Stimulated activated CD4-positive, alpha-beta T cell treated with anti-CD3 and anti-CD28 coated beads, Interleukin-12 subunit alpha, Interleukin-12 subunit beta, amount 100 ng/mL, for 48 hours (primary cell): ENCODE results near the gene KL.
A peak's percentile ranks its signal among the peaks of the same experiment; 100 is the strongest.

Experiments
- DNase-seq, 3 donors: peaks; one replicate each; pipeline ENCODE4 v3.0.0-alpha.2; 2020; ENCODE audit warnings: low read depth in 2 of 3, low spot score in 1 of 3

Gene KL

DNA sequence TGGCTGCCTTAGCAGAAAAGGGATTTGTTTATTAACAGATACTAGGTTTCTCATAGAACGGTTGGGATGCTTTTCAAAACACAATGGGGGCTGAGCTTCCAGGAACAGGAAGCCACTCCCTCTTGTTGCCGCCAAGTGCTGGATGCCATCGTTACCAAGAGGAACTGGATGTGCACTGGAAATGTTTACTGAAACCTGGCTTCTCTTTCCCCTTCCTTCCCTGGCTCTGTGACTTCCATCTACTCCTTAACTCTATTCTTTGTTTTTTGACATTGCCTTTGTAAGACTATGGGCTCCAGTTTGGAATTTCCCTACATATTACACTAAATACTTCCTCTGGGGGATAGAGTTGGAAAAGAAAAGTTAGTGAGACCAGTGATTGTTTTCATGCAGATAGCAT is 11.7 kb upstream of the KL start:
- DNase-seq = no peak

DNA sequence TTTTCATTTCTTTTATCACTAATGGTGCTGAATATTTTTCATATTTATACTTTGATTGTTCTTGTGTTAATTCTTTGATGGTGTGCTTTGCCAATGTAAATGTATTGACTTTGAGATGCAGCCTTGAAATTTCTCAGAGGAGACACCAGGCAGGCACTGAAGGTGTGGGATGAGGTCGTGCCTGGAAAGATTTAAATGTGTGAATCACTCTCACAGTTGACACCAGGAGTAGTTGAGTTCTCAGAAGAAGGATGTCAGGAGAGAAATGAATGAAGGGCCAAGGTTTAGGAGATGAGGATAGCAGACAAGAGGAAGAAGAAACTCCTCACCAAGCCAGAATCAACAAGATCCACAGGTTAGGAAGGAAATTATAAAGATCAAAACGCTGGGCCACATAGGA is 10.1 kb upstream of the KL start:
- DNase-seq = no peak

DNA sequence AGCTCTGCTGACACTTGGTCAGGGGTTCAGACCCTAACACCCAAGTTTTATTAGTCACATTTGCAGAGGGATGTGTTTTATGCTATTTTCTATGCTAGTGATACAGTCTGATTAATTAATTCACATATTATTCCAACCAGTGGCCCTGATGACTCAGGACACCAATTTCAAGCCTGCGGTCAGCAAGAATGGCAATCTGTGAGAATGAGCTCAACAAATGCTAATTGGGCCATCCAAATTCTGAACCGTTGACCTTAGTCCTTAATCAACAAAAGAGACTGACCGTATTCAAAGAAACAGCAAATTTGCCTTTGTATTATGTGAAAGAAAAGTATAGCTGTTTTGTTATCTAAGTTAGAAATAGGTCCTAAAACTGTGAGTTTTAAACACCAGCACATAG is 9.6 kb upstream of the KL start:
- DNase-seq = no peak

DNA sequence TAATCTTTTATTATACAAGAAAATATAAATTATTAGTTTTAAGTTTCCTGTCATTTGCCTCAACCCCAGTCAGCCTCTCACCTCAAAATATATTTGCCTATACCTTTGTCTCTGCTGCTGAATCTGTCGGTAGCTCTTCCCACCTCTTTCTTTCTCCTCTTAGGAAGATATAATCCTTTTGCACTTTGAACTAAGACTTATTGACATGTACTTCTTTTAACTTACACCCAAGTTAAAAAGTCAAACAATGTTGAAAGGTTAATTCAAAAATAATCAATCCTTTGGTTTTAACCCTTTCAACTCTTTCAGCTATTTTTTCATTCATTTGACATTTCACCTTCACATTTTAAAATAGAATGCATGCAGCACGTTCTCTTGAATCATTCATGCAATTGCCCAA is 9.0 kb upstream of the KL start:
- no peak for DNase-seq

DNA sequence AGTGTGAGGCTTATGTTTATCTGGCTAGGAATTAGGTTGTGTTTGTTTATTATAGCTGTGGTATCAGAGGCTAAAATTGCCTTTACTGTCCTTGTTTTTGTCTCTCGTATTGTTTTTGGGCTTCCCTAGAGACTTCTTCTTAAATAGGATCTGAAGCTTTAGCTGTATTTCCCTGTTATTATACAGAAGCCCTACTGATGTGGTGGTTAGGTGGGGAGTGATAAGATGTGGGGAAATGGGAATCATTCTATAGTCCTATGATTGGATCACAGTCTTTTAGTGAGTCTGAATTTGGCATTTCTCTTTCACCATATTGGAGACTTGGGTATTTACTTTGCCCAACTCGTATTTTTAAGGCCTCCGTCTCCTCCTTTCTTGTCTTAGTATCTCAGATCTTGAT is 8.3 kb upstream of the KL start:
- no peak for DNase-seq

DNA sequence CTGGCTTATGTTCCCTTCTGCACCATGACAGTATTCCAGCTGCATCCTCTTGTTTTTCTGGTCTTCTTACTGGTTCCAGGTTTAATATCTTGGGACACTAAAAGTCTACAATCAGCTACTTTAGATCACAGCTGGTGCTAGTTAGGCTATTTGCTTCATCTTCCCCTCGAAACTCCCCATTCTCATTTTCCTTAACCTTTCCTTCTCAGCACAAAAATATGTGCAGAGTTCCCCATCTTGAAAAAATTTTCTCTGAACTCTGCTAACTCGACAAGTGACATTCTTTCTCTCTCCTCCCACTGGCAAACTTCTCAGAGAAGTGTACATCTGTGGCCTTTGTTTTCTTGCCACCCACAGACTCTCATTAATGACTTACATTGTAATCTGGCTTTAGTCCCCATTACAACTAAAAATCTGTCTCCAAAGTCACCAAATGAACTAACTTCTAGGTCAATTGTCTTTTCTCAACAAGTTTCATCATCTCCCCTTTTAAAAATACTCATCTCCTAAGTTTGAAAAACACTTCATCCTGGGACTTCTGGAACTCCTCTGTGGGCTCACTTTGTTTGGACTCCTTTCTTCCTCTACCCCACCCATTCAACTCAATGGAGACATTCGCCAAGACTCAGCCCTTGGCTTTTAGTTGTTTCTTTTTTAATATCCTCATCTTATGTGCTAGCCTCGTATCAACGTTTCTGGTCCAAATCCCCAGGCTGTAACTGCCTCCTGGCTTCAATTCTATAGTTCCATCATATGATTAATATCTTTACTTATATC is 7.1 kb upstream of the KL start:
- no peak for DNase-seq

DNA sequence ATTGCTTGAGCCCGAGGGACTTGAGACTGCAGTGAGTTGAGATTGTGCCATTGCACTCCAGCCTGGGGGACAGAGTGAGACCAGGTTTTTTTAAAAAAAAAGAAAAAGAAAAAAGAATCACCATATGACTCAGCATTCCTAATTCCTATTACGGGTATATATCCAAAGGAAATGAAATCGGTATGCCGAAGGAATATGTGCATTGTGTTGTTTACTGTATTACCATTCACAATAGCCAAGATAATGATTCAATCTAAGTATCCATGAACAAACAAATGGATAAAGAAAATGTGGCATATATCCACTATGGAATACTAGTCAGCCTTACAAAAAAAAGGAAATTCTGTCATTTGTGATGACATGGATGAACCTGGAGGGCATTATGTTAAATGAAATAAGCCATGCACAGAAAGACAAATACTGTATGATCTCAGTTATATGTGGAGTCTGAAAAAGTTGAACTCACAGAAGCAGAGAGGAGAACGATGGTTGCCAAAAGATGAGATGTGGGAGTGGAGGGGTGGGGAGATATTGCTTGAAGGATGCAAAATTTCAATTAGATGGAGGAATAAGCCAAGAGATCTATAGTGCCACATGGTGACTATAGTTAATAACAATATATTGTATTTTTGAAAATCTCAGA is 4.3 kb upstream of the KL start:
- DNase-seq = no peak

DNA sequence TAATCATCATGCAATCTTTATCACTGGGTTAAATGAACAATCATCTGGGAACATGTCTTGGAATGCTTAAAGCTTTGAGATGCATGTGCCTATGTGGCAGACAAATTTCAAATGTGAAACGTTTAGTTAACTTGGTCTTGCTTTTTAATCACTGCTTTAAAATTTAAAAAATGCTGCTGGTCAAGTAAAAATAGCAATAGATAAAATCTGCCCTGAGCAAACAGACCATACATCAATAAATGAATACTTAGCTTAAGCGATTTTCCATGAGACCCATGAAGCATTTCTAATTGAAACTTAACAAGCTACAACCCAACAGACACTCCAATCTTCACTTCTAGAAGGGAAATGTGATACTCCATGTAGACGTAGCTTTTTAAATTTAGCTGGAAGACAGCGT is 1.9 kb upstream of the KL start:
- no peak for DNase-seq

DNA sequence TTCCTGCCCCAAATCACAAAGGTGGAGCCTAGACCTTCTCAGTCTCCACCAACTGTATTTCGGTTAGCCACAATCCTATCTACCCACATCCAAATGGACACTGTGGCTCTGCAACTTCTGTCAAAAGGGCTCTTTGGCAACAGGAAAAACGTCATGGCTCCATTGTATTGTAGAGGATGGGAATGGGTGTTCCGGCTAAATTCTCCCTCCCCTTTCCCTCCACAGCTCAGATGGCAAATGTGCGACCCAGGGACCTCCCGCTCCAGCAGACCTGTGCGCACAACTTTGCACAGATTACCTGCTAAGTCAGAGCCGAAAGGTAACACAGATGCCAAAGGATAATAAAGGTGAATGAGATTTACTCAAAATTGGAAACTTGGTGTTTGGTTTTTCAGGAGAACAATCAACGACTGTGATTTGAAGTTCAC is 968 bp upstream of the KL start:
- no peak for DNase-seq

DNA sequence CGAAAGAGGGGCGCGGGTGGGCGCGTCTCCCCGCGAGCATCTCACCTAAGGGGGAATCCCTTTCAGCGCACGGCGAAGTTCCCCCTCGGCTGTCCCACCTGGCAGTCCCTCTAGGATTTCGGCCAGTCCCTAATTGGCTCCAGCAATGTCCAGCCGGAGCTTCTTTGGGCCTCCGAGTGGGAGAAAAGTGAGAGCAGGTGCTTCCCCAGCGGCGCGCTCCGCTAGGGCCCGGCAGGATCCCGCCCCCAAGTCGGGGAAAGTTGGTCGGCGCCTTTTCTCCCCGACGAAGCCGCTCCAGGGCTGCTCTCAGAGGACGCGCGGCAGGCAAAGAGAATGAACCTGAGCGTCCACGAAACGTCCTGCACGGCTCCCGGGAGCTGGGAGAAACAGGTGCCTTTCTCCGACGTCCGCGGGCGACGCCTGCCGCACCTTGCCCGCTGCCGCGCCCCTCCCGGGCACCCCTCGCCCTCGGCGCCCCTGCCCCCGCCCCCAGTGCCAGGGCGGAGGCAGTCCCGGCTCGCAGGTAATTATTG is 366 bp upstream of the KL start:
- DNase-seq = no peak

DNA sequence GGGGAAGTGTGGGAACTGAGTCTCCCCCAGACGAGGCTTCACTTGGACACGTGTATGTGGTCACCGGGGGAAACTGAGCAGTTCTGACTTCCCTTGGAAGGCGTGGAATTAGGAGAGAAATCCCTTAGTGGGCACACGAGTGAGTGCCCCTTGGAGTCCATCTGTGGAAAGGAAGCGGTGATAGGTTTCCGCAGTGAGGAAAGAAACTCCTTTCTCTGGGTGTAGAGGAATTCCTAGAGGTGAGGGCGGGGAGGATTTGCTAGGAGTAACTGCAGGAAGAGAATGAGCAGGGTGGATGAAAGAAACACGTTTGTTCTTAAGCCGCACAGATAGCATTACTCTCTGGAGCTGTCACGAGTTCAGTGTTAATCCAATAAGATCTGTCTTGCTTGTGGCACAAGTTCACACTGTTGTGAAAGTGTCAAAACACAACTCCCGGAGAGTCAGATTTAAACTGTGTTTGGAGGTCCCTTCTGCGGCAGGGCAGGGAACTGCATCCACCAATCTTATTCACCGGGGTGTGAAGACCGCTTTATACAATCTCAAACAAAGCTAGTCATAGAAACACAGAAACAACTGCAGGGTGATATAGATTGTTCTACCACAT is 1.2 kb downstream of the KL start:
- DNase-seq = peak in 2 of 3 donors; percentile 38 to 47

DNA sequence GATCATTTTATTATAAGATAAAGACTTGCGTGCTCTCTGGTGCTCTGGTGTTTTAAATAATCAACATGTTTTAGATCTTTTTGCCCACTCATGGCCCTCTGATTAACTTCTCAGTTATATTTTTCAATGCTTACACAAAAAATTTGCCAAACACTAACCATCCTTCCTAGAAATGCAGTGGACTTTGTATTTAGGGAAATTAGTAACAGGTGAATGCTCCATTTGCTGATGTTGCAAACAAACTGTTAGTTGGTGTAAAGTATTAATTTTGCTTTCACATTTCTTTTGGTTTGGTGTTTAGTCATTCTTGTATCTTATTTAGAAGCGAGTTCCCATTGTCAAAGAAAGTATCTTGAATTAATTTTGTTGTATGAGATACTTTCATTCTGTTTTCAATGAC is 2.7 kb downstream of the KL start:
- DNase-seq = no peak

DNA sequence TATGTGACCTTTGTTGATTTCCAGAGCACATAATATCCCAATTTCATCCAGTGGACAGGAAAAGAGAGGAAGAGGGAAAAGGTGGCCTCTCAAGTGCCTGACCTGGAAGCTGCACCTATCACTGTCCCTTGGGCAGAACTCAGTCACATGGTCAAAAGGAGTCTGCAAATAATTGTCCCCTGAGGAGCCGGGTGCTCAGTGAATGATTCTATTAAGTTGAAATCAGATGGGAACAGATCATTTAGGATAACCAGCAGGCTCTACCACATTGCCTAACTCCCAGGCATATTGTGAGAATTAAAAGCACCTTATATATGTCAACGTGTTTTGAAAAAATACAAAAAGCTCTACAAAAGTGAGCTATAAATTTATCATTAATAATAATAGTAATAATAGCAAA is 6.8 kb downstream of the KL start:
- no peak for DNase-seq

DNA sequence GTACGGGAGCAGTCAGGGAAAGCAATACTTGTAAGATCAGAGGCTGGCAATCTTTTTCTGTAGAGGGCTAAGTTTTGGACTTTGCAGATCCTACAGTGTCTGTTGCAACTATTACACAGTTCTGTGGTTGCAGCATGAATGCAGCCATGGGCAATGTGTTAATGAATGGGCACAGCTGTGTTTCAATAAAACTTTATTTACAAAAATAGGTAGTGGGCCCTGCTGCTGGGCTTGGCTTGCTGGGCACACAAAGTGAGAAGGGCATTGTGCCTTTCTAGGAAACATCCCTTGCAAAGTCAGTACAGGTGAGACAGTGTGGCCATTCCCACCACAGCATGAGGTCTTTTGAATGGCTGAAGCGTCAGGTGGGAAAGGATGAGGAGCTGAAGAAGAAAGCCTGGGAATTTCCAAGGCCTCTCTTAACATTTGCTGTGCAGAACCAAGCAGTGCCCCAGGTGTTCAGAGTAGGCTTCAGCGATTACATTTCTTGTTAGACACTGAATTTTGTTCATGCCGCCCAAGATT is 9.1 kb downstream of the KL start:
- no peak for DNase-seq

DNA sequence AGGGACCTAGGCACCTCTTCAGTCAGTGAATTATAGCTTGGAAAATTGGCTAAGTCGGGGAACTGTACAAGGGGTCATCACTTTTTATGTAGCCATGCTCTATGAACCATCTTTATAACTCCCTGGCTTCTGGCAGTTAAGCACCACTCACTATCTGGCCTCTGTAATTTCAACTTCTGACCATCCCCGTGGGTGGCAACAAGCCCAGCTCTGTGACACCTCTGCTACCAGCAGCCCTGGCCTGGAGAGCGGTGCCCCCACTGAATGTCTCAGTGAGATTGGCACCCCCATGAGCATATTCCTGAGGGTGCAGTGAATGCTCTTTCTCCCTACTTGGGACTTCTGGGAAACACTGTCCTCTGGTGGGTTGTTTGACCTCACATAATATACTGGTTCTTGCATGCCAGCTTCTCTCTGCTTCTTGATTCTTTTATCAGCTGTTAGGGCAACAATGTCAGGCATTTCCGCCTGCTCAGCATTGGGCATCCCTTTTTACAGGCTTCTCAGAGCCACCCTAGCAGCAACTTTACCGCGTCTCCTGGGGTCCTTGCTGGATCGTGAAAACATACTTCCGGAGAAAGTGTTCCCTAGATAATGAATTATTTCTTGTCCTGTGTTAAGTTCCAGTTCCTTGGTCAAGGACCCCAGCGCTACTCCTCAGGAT is 10.4 kb downstream of the KL start:
- no peak for DNase-seq

DNA sequence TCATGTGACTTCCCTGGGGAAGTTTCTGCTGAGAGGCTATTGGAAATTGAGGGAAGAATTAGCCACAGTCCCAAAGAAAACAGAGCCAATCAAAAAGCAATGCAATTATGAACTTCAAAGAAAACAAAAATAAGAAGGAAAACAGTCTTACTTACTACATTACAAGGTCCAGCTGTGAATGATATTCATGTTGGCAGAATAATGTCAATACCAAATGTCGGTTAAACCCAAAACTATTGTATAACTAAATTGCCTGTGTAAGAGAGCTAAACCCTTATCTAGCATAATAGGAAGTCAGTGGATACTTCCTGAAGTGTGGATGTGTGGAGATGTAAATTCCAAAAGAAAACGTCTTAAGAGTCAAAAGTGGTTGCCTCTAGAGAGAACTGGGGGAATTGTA is 12.4 kb downstream of the KL start:
- DNase-seq = no peak

DNA sequence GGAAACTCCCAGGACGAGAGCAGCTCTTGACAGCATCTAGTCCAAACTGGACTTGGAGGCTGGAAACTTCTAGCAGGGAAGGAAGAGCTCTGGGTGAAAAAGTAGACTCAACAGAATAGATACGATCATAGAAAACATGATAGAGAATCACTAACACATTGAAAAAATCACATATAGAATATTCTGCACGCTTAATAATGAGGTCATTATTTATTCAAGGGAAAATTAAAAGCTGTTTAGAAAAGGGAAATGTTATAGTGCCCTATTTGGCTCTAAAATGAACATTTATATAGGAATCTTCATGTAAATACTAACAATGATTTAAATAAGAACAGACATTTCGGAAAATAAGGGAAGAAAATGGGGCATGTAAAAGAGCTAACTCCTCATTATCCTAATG is 15.1 kb downstream of the KL start:
- no peak for DNase-seq

DNA sequence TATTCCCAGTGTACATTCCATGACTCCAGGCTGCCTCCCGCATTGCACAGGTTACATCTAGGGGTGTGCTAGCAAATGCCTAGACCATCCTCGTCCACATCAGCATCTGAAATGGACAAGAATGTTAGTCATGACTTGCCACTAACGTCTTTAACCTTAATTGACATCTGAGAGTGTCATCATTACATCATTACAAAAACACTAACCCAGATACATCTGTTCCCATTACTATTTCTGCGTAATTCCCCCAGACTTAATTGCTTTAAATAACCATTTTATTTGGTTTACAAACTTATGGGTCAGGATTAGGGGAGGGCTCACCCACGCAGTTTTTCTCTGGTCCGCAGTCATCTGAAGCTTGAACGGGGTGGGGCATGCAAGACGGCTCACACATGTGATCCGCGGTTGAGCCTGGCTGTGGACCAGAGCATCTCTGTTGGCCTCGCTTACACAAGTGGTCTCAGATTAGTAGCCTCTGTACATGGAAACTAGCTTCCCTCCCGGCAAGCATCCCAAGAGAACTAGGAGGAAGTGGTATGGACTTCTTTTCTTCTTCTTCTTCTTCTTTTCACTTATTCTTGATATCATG is 15.9 kb downstream of the KL start:
- no peak for DNase-seq

DNA sequence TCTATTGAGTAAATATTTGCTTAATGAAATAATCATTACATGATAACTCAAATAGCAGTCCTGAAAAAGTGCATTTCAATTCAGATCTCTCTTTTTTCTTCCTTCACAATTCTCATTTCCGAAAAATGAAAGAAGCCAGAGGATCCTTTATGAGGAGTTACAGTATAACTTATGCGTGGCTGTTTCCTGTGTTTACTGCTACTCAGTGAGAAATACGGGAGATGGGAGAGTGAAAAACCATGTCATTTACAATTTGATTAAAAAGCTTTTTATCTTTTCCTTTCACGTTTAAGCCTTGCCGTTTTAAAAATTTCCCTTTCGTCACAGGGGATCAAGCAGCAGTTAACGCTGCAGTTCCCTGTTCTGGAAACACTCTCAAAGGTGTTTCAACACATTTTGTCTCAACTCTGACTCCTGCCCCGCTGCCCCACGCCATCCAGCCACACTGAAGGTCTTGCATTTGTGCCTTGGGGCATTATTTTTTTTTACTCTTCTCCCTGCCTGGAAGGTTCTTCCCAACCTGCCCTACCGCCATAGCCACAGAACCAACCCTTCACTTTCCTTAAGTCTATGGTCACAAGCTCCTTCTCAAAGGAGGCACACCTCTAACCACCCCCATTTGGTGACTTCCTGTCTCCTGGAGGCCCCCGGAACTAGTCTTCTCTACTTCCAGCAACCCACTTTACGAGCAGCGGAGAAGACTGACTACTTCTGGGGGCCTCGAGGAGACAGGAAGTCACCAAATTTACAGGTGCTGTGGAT is 17.0 kb downstream of the KL start:
- peak in 1 of 3 donors; percentile 4 for DNase-seq

DNA sequence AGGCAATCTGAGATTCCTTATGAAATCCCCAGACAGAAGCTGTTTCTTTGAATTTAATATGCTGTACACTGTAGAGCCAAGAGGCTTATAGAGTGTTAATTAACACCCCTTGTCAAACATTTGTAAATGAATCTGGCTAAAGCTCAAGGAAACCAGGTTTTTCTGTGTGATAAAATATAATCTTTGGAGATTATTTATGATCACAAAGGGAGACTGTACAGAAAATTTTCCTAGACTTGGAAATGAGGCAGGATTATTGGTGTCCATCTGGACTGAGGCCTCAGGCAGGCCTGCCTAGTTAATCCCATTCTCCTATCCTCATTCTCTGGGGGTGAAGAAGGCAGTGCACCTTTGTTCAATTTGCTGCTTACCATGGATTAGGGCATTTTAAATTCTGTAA is 17.8 kb downstream of the KL start:
- DNase-seq = no peak
